SK-N-SH (cell line): Measurements from ENCODE around the gene HRCT1. TPM values are rescaled to one million over a fixed set of nuclear protein-coding genes. Genes with fewer than 3 reads are reported as not detected.

Experiments used
- CTCF ChIA-PET: fragments of 300-600, 350-600 bp; formaldehyde crosslinking; extraction: SDS; loops from one replicate; lab custom pipeline; 2021; lab: Yijun Ruan, JAX
- POLR2A ChIA-PET: fragments of 350-600 bp; sonication (Branson Sonifier 250); formaldehyde crosslinking; extraction: SDS; loops from one replicate; lab custom pipeline; 2020; ENCODE audit warnings: antibody characterized with exemption, inconsistent platforms; lab: Yijun Ruan, JAX
- DNase-seq: peaks from one replicate; pipeline ENCODE4 v3.0.0; 2012
- H2AFZ ChIP-seq: fragments of 200-600 bp; sonication (generic); 2 replicates; pipeline ENCODE4 v1.8.1; 2016; ENCODE audit warnings: antibody characterized with exemption, mild to moderate bottlenecking, low read depth
- H3F3A ChIP-seq: fragments of 200-600 bp; sonication (generic); replicated peaks from 2 replicates; pipeline ENCODE3; 2016; ENCODE audit warnings: antibody characterized with exemption, mild to moderate bottlenecking; ENCODE audit not compliant: insufficient read depth
- H3K27ac ChIP-seq, 2 experiments: fragments of 200-500 bp in 1 of 2; fragments of 200-600 bp in 1 of 2; sonication (Bioruptor generic) in 1 of 2; sonication (generic), shearing (Covaris generic) in 1 of 2; 2 replicates each; pipeline versions ENCODE4 v1.5.1 to v1.6.1; 2014 to 2016; ENCODE audit warnings: low read depth in 2 of 2, inconsistent platforms in 1 of 2, low read length in 1 of 2, mild to moderate bottlenecking in 1 of 2, mixed read lengths in 1 of 2
- H3K27me3 ChIP-seq: fragments of 200-600 bp; sonication (generic), shearing (Covaris generic); 2 replicates; pipeline ENCODE4 v1.6.1; 2016; ENCODE audit warnings: mixed run types; ENCODE audit not compliant: insufficient read depth
- H3K36me3 ChIP-seq, 2 experiments: fragments of 200-500 bp in 1 of 2; fragments of 200-600 bp in 1 of 2; sonication (Bioruptor generic) in 1 of 2; sonication (generic) in 1 of 2; replicated peaks in 1 of 2; 2 replicates each; pipeline versions ENCODE3 to v1.5.1; 2014 to 2016; ENCODE audit warnings: low read length in 1 of 2, mild to moderate bottlenecking in 1 of 2; ENCODE audit not compliant: insufficient read depth in 2 of 2, control insufficient read depth in 1 of 2
- H3K4me1 ChIP-seq, 2 experiments: fragments of 200-500 bp in 1 of 2; fragments of 200-600 bp in 1 of 2; sonication (Bioruptor generic) in 1 of 2; sonication (generic), shearing (Covaris generic) in 1 of 2; 2 replicates each; pipeline versions ENCODE4 v1.5.1 to v1.6.1; 2014 to 2016; ENCODE audit warnings: low read depth in 1 of 2, low read length in 1 of 2, mixed run types in 1 of 2; ENCODE audit not compliant: insufficient read depth in 2 of 2, control insufficient read depth in 1 of 2
- H3K4me2 ChIP-seq: fragments of 200-600 bp; sonication (generic), shearing (Covaris generic); 2 replicates; pipeline ENCODE4 v1.6.1; 2017; ENCODE audit warnings: mixed run types
- H3K4me3 ChIP-seq, 2 experiments: fragments of 200-500 bp in 1 of 2; fragments of 200-600 bp in 1 of 2; sonication (Bioruptor generic) in 1 of 2; sonication (generic), shearing (Covaris generic) in 1 of 2; 2 replicates each; pipeline versions ENCODE4 v1.5.1 to v1.8.1; 2014 to 2016; ENCODE audit warnings: low read depth in 2 of 2, inconsistent platforms in 1 of 2, low read length in 1 of 2, mild to moderate bottlenecking in 1 of 2, mixed read lengths in 1 of 2, moderate library complexity in 1 of 2
- H3K79me2 ChIP-seq: fragments of 200-600 bp; sonication (generic); 2 replicates; pipeline ENCODE4 v1.8.1; 2017; ENCODE audit warnings: mild to moderate bottlenecking; ENCODE audit not compliant: insufficient read depth
- H3K9ac ChIP-seq: fragments of 200-600 bp; sonication (generic); 2 replicates; pipeline ENCODE4 v1.6.1; 2017; ENCODE audit warnings: mixed run types
- H3K9me2 ChIP-seq: fragments of 200-600 bp; sonication (generic); 2 replicates; pipeline ENCODE4 v1.6.1; 2017; ENCODE audit warnings: mixed run types
- H3K9me3 ChIP-seq: fragments of 200-600 bp; sonication (generic); 2 replicates; pipeline ENCODE4 v1.6.1; 2017; ENCODE audit warnings: mixed run types, mild to moderate bottlenecking, moderate library complexity
- H4K20me1 ChIP-seq: fragments of 200-600 bp; sonication (generic); 2 replicates; pipeline ENCODE4 v1.6.1; 2017; ENCODE audit warnings: mild to moderate bottlenecking, mixed run types; ENCODE audit not compliant: insufficient read depth
- CHD2 ChIP-seq: fragments of 150-350 bp; IDR thresholded peaks from 2 replicates; pipeline ENCODE4 v1.6.1; 2018; ENCODE audit warnings: low read length; ENCODE audit not compliant: partially characterized antibody
- FOXJ3 ChIP-seq: sonication (generic); formaldehyde crosslinking; IDR thresholded peaks from 2 replicates; pipeline ENCODE4 v1.5.1; 2020; ENCODE audit warnings: mild to moderate bottlenecking, missing genetic modification reagents
- IRF3 ChIP-seq: fragments of 150-350 bp; IDR thresholded peaks from 2 replicates; pipeline ENCODE4 v1.6.1; 2016; ENCODE audit warnings: mild to moderate bottlenecking, low read depth, low read length
- JUND ChIP-seq: IDR thresholded peaks from 2 replicates; pipeline ENCODE4 v1.4.0; 2012
- MAX ChIP-seq: IDR thresholded peaks from 2 replicates; pipeline ENCODE4 v1.4.0; 2012; ENCODE audit warnings: low read depth
- MEF2A ChIP-seq: IDR thresholded peaks from 2 replicates; pipeline ENCODE4 v1.4.0; 2012; ENCODE audit warnings: low read depth, borderline replicate concordance
- MXI1 ChIP-seq: IDR thresholded peaks from 2 replicates; pipeline ENCODE4 v1.6.1; 2012; ENCODE audit warnings: mild to moderate bottlenecking, low read depth, low read length, improper control_type of control experiment
- NFIC ChIP-seq: IDR thresholded peaks from 2 replicates; pipeline ENCODE4 v1.4.0; 2012; ENCODE audit warnings: borderline replicate concordance
- NRF1 ChIP-seq: IDR thresholded peaks from 2 replicates; pipeline ENCODE4 v1.6.1; 2012; ENCODE audit warnings: low read depth, mild to moderate bottlenecking, low read length
- PBX3 ChIP-seq: IDR thresholded peaks from 2 replicates; pipeline ENCODE4; 2012
- RAD21 ChIP-seq: IDR thresholded peaks from 2 replicates; pipeline ENCODE4 v1.6.1; 2012; ENCODE audit warnings: mild to moderate bottlenecking, low read length
- RCOR1 ChIP-seq: fragments of 150-350 bp; IDR thresholded peaks from 2 replicates; pipeline ENCODE4 v1.6.1; 2017; ENCODE audit warnings: antibody characterized with exemption, low read length
- RFX5 ChIP-seq: IDR thresholded peaks from 2 replicates; pipeline ENCODE4 v1.6.1; 2012; ENCODE audit warnings: mild to moderate bottlenecking, improper control_type of control experiment, low read length
- SIN3A ChIP-seq: IDR thresholded peaks from 2 replicates; pipeline ENCODE4 v1.6.1; 2012; ENCODE audit warnings: low read depth, mild to moderate bottlenecking, low read length, moderate library complexity, borderline replicate concordance
- SMC3 ChIP-seq: IDR thresholded peaks from 2 replicates; pipeline ENCODE4 v1.6.1; 2012; ENCODE audit warnings: low read depth, low read length, improper control_type of control experiment
- TEAD4 ChIP-seq: IDR thresholded peaks from 2 replicates; pipeline ENCODE4 v1.4.0; 2012; ENCODE audit warnings: mild to moderate bottlenecking, borderline replicate concordance; ENCODE audit not compliant: insufficient read depth
- USF1 ChIP-seq: IDR thresholded peaks from 2 replicates; pipeline ENCODE4 v1.4.0; 2012; ENCODE audit warnings: low read depth, borderline replicate concordance
- USF2 ChIP-seq: fragments of 150-350 bp; IDR thresholded peaks from 2 replicates; pipeline ENCODE4 v1.6.1; 2017; ENCODE audit warnings: antibody characterized with exemption, low read length, low read depth, borderline replicate concordance
- YY1 ChIP-seq: IDR thresholded peaks from 2 replicates; pipeline ENCODE4 v1.4.0; 2012; ENCODE audit warnings: low read depth, mild to moderate bottlenecking
- WGBS: methylation state at CpG from one replicate; pipeline ENCODE4 v1.1.6; 2017; ENCODE audit warnings: low lambda C conversion rate; 5-methylcytosine and 5-hydroxymethylcytosine counted together
- polyA plus RNA-seq, 3 experiments: library from polyadenylated mRNA; depleted of rRNA; stranded (reverse); fragments of >200 nt; gene quantifications; 2 replicates each; pipeline ENCODE4 v1.2.3, GENCODE V29; 2012

HRCT1 gene
- polyA plus RNA-seq, 1 of the 3 experiments (the other 2 are of a cell fraction), result 3.0 TPM

- Histone ChIP-seq H3K4me2 (no peak overlapping the region), H3K9me3 (no peaks in the 10 kb centered on the region), H3K9ac (no peak overlapping the region), H3K27me3 (no peaks in the 10 kb centered on the region), H3K4me3 (no peak overlapping the region), H2AFZ (no peak overlapping the region), H3F3A (peaks cover 21% of the 10 kb centered on the region), H3K36me3 (no peaks in the 10 kb centered on the region), H3K4me1 (peaks cover 0 to 7% of the 10 kb centered on the region in 2 experiments; a peak in 1 of 4 replicates), H3K27ac (no peak overlapping the region), H3K9me2 (no peaks in the 10 kb centered on the region), H4K20me1 (no peaks in the 10 kb centered on the region), H3K79me2 (no peaks in the 10 kb centered on the region)
- ChIA-PET POLR2A (no interaction called here), CTCF (interaction anchor here (2.1 kb wide), 1 partner anchor 28 kb away, joined by 10 read pairs; no protein-coding TSS in a partner anchor)
- 94% methylated on average over 2 of the region's 4 CpGs for WGBS
- TF ChIP-seq NFIC, result no peak
- TF ChIP-seq USF2, result no peak
- no peak for TF ChIP-seq MEF2A
- no peak for TF ChIP-seq RFX5
- no peak for TF ChIP-seq YY1
- no peak for TF ChIP-seq MXI1
- no peak for TF ChIP-seq MAX
- TF ChIP-seq NRF1, result no peak
- no peak for TF ChIP-seq TEAD4
- no peak for TF ChIP-seq PBX3
- no peak for TF ChIP-seq USF1
- TF ChIP-seq FOXJ3, result no peak
- TF ChIP-seq SIN3A, result no peak
- TF ChIP-seq IRF3, result no peak
- no peak for TF ChIP-seq CHD2
- no peak for TF ChIP-seq RAD21
- TF ChIP-seq RCOR1, result no peak
- TF ChIP-seq SMC3, result no peak
- TF ChIP-seq JUND, result no peak
- DNase-seq, result no peak
These were observed 11.3 kb downstream of the HRCT1 start for GRCh38 chr9:35917261-35917660.
